ENCODE results near the gene ALDH6A1.

The ALDH6A1 gene

GRCh38 chr14:74022346-74022745 is 61.9 kb downstream of the ALDH6A1 start:
- TF ChIP-seq CTCF (IDR thresholded peaks at IDR 0.05; ENCODE audit: unreplicated experiment in 3 of 3) = no peak
- H3K27me3 Mint-ChIP-seq (ENCODE audit: low read depth) = no peaks in the 10 kb centered on the region
- H3K27ac Mint-ChIP-seq = no peak overlapping the region
- no peak overlapping the region for H3K4me3 Mint-ChIP-seq
- peaks cover 7% of the 10 kb centered on the region for H3K4me1 Mint-ChIP-seq
- H3K9me3 Mint-ChIP-seq = no peaks in the 10 kb centered on the region
- no peaks in the 10 kb centered on the region for H3K36me3 Mint-ChIP-seq (ENCODE audit: low read depth)

- peaks cover 7% of the 10 kb centered on the region for H3K4me1 Mint-ChIP-seq
- H3K4me3 Mint-ChIP-seq = peak overlapping the region; percentile 89 to 97 (median 94)
- no peaks in the 10 kb centered on the region for H3K9me3 Mint-ChIP-seq
- H3K27ac Mint-ChIP-seq = peak overlapping the region; percentile 90 to 95 (median 95)
- H3K27me3 Mint-ChIP-seq (ENCODE audit: low read depth) = no peaks in the 10 kb centered on the region
- TF ChIP-seq CTCF (IDR thresholded peaks at IDR 0.05; ENCODE audit: unreplicated experiment in 3 of 3) = no peak
- no peaks in the 10 kb centered on the region for H3K36me3 Mint-ChIP-seq (ENCODE audit: low read depth)
Measured at GRCh38 chr14:74019408-74020137, 64.7 kb downstream of the ALDH6A1 start.

DNA sequence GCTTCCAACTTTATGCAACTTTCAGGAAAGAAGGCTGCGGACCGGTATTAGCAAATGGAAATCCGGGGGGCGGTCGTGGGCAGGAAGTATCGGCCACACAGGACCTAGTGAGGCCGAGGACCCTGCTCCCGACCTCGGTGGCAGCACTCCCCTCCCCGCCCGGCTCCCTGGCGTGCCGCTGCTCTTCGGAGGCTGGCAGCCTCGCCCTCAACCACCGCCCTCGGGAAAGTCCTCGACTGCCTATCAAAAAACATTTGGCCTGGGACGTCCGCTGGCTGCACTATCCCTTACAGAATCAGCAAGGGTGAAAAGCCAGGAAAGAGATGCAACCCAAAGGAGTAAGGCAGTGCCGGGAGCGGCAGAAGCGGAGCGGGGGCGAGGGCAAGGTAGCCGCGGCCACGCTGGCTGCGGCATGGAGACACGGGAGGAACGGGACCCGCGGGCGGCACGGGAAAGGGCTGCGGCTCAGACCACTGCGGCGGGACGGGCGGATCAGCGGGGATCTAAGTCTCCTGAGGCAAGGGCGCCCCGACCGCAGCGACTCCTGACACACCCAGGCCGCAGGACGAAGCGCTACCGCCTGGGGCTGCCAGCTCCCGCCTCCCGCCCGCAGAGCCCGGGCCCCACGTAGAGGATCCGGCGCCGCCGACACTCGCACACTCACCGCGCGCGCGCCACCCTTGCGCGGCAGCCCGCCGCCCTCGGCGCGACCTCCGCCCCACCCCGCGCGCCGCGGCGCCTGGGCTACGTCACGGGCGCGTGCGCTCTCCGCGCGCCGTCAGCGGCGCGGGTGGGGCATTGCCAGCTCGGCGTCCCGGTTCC is 65.5 kb downstream of the ALDH6A1 start, which contains the start of the genes BBOF1 and ENTPD5:
BBOF1 (plus strand) TSS at position 764 of the 822 bp plus-strand sequence. CDS start 130 bp downstream, outside the sequence.
ENTPD5 (minus strand) TSS at position 703 of the 822 bp plus-strand sequence. CDS start 31,186 bp downstream, outside the sequence.
- no peak for TF ChIP-seq CTCF (IDR thresholded peaks at IDR 0.05; ENCODE audit: unreplicated experiment in 3 of 3)
- H3K4me3 Mint-ChIP-seq = peak within 1 kb of the TSS; percentile 94 to 98 (median 97)
- no peaks in the 10 kb centered on the region for H3K27me3 Mint-ChIP-seq (ENCODE audit: low read depth)
- H3K27ac Mint-ChIP-seq = peak within 1 kb of the TSS; percentile 95 to 98 (median 97)
- H3K36me3 Mint-ChIP-seq (ENCODE audit: low read depth) = no peaks in the 10 kb centered on the region
- peaks cover 7% of the 10 kb centered on the region for H3K4me1 Mint-ChIP-seq
- no peaks in the 10 kb centered on the region for H3K9me3 Mint-ChIP-seq

GRCh38 chr14:74018174-74018585 is 66.1 kb downstream of the ALDH6A1 start:
- H3K4me1 Mint-ChIP-seq = peaks cover 7% of the 10 kb centered on the region

DNA sequence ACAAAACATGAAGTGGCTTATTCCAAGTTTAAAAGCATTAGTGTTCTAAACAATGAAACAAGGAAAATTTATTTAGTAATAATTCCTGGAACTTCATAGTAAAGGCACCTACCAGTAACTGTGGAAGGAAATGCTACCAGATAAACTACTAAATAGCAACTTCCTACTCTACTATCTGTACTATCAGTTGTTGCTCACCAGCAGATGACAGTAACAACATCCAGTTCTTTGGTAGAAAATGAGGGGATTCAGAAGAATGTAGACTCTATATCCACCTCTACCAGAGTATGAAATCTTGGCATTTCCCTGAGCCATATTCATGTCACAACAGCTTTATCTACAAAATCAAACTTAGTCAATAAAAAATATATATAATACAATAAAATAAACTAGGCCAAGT is 68.3 kb downstream of the ALDH6A1 start:
- peaks cover 7% of the 10 kb centered on the region for H3K4me1 Mint-ChIP-seq
- peak overlapping the region in 1 of 3 experiments; percentile 30 for H3K27ac Mint-ChIP-seq
- H3K36me3 Mint-ChIP-seq (ENCODE audit: low read depth) = peaks cover 7% of the 10 kb centered on the region
- no peaks in the 10 kb centered on the region for H3K9me3 Mint-ChIP-seq
- H3K4me3 Mint-ChIP-seq = no peak overlapping the region
- no peaks in the 10 kb centered on the region for H3K27me3 Mint-ChIP-seq (ENCODE audit: low read depth)
- TF ChIP-seq CTCF (IDR thresholded peaks at IDR 0.05; ENCODE audit: unreplicated experiment in 3 of 3) = no peak

More at GRCh38 chr14:74018174-74018585, 66.1 kb downstream of the ALDH6A1 start:
- H3K27me3 Mint-ChIP-seq (ENCODE audit: low read depth) = no peaks in the 10 kb centered on the region
- TF ChIP-seq CTCF (IDR thresholded peaks at IDR 0.05; ENCODE audit: unreplicated experiment in 3 of 3) = no peak
- H3K36me3 Mint-ChIP-seq (ENCODE audit: low read depth) = no peaks in the 10 kb centered on the region
- peak overlapping the region; percentile 95 to 98 (median 97) for H3K27ac Mint-ChIP-seq
- peak overlapping the region; percentile 94 to 98 (median 97) for H3K4me3 Mint-ChIP-seq
- no peaks in the 10 kb centered on the region for H3K9me3 Mint-ChIP-seq
